Measurements from ENCODE around the gene ACTR3.

The ACTR3 gene

DNA sequence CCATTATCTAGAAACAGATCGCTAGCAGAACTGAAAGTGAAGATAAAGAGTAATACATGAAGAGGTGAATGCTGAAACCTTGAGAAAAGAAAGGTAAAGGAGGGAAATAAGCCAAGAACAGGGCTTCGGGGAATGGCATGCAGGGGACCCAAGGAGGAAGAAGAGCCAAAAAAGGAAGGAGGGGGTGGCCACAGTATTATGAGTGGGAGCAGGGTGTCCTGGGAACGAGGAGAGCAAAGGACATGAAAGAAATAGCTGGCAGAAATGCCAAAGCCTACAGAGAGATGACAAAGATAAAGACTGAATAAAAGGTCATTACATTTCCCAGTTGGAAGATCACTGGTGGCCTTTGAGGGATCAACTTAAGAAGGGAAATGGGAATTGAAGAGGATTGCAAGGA lies 82.9 kb downstream of the ACTR3 start:
- no peaks in the 10 kb centered on the region for H3K27me3 ChIP-seq (ENCODE audit: low read depth, low read length)
- H3K9me3 ChIP-seq (ENCODE audit: control insufficient read depth in 1 of 2, low read length in 2 of 2): no peaks in the 10 kb centered on the region
- H3K27ac ChIP-seq (ENCODE audit: low read length): no peak overlapping the region
- no peaks in the 10 kb centered on the region for H3K4me1 ChIP-seq (ENCODE audit: control insufficient read depth in 1 of 2, insufficient read depth in 2 of 2, low read length in 2 of 2)
- peaks cover 3 to 8% of the 10 kb centered on the region in 2 donors for H3K36me3 ChIP-seq (ENCODE audit: control insufficient read depth in 1 of 2, insufficient read depth in 2 of 2, low read length in 2 of 2)
- no peak overlapping the region for H3K4me3 ChIP-seq (ENCODE audit: low read depth in 1 of 2, low read length in 2 of 2)

DNA sequence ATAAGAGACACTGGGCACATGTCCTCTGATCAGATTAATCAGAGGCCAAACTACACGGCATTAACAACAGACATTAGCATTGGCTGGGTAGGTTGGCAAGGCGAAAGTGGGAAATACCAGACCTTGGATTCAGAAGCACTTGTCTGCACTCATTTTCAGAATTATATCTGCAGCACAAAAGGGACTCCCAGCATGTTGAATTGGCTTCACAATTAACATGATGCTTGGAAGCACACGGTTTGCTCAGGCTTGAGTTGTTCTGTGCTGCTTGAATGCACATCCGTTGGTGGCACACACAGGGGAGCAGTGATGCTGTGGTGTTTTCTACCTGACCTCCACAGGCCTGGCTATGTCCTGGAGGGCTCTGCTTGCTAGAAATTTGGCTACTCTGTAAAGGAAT lies 83.9 kb downstream of the ACTR3 start:
- Histone ChIP-seq H3K36me3 (ENCODE audit: control insufficient read depth in 1 of 2, insufficient read depth in 2 of 2, low read length in 2 of 2) (peaks cover 3 to 8% of the 10 kb centered on the region in 2 donors), H3K27me3 (ENCODE audit: low read depth, low read length) (no peaks in the 10 kb centered on the region), H3K9me3 (ENCODE audit: control insufficient read depth in 1 of 2, low read length in 2 of 2) (no peaks in the 10 kb centered on the region), H3K27ac (ENCODE audit: low read length) (no peak overlapping the region), H3K4me3 (ENCODE audit: low read depth in 1 of 2, low read length in 2 of 2) (no peak overlapping the region), H3K4me1 (ENCODE audit: control insufficient read depth in 1 of 2, insufficient read depth in 2 of 2, low read length in 2 of 2) (no peaks in the 10 kb centered on the region)

DNA sequence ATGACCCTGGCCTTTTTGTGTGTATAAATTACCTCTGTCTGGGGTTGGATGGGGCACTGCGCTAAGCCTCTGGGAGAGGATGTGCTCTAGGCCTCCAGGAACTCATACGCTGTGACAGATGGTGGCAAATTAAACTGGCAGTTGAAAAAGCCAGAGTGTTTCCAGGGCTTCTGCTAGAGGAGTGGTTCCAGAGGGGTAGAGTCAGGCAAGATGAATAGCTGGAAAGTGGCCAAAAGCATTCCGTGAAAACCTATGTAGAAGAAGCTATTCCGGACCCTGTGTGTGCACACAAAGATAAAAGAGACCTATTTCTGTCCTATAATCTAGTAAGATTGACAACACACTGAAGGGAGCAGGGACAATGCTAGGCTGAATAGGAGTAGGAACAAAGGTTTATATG lies 84.8 kb downstream of the ACTR3 start:
- H3K27ac ChIP-seq (ENCODE audit: low read length): no peak overlapping the region
- H3K36me3 ChIP-seq (ENCODE audit: control insufficient read depth in 1 of 2, insufficient read depth in 2 of 2, low read length in 2 of 2): peaks cover 3 to 8% of the 10 kb centered on the region in 2 donors
- no peaks in the 10 kb centered on the region for H3K9me3 ChIP-seq (ENCODE audit: control insufficient read depth in 1 of 2, low read length in 2 of 2)
- H3K4me3 ChIP-seq (ENCODE audit: low read depth in 1 of 2, low read length in 2 of 2): no peak overlapping the region
- H3K4me1 ChIP-seq (ENCODE audit: control insufficient read depth in 1 of 2, insufficient read depth in 2 of 2, low read length in 2 of 2): no peaks in the 10 kb centered on the region
- no peaks in the 10 kb centered on the region for H3K27me3 ChIP-seq (ENCODE audit: low read depth, low read length)

DNA sequence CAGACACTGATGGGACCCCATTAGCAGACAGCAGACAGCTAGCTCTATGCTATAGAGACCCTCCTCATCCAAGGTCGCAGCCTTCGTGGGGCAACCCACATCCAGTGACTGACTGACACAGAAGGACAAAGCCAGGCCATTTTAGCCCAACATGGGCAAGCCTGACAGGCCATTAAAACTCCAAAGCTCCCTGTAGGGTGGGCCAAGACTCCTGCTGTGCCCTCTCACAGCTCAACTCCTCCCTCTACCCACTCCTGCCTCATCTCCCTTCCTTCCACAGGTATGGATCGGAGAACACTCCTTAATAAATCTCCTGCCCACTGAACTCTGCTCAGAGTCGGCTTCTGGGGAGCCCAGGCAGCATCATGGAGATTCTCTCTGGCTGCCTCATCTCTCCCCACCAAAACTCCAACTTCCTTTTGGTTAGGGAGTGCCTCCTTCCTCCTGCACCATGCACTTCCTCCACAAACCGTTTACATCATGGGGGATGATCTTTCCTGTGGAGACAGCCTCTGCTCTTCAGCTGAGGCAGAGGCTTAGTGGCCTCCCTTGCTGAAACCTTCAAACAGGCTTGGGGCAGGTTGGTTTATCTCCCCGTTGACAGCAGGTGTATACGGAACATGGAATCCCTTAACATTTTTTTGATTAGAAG lies 86.5 kb downstream of the ACTR3 start:
- Histone ChIP-seq H3K36me3 (ENCODE audit: control insufficient read depth in 1 of 2, insufficient read depth in 2 of 2, low read length in 2 of 2) (peaks cover 3 to 8% of the 10 kb centered on the region in 2 donors), H3K27ac (ENCODE audit: low read length) (no peak overlapping the region), H3K27me3 (ENCODE audit: low read depth, low read length) (no peaks in the 10 kb centered on the region), H3K4me3 (ENCODE audit: low read depth in 1 of 2, low read length in 2 of 2) (no peak overlapping the region), H3K4me1 (ENCODE audit: control insufficient read depth in 1 of 2, insufficient read depth in 2 of 2, low read length in 2 of 2) (no peaks in the 10 kb centered on the region), H3K9me3 (ENCODE audit: control insufficient read depth in 1 of 2, low read length in 2 of 2) (no peaks in the 10 kb centered on the region)

DNA sequence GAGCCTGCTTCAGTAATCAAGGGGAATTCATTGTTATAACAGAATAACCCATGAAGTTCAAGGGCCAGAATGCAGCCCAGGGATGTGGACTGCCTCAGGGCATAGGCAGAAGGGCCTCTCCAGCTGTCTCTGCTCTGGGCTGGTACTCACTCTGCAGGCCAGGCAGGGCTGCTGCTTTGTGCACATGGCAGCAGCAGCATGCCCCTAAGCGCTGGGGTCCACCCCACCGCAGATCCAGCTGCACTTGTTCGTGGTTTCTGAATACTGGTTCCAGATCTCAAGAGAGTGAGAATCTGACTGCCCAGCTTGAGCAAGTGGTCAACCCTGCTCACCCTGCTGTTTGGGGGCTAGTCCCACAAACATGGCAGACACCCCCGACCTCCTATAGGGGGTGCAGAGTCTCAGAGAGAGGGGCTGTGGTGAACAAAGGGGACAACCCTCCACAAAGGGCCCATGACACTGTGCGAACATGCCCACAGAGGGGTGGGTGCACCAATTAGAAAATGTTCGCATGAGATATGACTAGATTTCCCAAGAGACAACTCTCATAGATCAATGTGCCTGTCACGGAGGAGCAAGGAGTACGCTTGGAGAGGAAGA lies 87.3 kb downstream of the ACTR3 start:
- H3K4me1 ChIP-seq (ENCODE audit: control insufficient read depth in 1 of 2, insufficient read depth in 2 of 2, low read length in 2 of 2): no peaks in the 10 kb centered on the region
- no peaks in the 10 kb centered on the region for H3K27me3 ChIP-seq (ENCODE audit: low read depth, low read length)
- H3K36me3 ChIP-seq (ENCODE audit: control insufficient read depth in 1 of 2, insufficient read depth in 2 of 2, low read length in 2 of 2): peaks cover 3 to 8% of the 10 kb centered on the region in 2 donors
- no peaks in the 10 kb centered on the region for H3K9me3 ChIP-seq (ENCODE audit: control insufficient read depth in 1 of 2, low read length in 2 of 2)
- H3K4me3 ChIP-seq (ENCODE audit: low read depth in 1 of 2, low read length in 2 of 2): no peak overlapping the region
- no peak overlapping the region for H3K27ac ChIP-seq (ENCODE audit: low read length)

DNA sequence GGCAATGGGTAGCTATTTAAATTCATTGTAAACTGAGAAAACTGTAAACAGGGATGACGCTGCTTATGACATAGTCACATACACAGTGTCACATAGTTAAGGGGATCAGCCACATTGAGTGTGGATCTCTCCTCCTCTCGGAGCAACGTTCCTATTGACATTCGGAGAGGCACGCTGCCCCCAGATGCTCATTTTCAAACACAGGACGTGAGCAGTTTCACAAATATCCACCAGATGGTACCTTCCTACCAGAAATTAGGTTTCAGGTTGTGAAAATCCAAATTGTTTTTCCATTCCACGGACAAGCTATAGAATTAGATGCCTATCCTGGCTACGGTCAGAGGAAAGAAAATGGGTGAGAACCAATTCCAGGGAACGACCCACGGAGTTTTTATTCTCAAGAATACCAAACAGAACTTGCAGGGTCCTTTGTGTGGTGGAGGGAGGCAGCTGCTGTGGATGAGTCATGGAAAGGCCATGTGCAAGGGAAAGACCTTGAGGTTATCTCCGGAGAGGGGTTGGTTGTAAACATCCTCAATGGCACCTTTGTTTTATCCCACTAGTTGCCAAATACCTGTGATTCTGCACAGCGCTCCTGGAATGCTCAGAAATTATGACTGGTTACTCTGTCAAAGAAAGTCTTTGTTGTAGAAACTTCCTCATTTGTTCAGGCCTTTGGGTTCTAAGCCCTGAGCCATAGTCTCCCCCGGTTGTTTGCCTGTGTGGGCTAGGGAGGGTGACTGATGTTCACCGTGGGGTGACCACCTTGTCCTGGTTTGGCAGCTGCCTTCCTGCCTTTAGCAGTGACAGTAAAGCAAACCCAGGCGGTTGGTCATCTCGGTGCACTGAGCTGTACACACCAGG lies 88.0 kb downstream of the ACTR3 start:
- no peak overlapping the region for H3K4me3 ChIP-seq (ENCODE audit: low read depth in 1 of 2, low read length in 2 of 2)

DNA sequence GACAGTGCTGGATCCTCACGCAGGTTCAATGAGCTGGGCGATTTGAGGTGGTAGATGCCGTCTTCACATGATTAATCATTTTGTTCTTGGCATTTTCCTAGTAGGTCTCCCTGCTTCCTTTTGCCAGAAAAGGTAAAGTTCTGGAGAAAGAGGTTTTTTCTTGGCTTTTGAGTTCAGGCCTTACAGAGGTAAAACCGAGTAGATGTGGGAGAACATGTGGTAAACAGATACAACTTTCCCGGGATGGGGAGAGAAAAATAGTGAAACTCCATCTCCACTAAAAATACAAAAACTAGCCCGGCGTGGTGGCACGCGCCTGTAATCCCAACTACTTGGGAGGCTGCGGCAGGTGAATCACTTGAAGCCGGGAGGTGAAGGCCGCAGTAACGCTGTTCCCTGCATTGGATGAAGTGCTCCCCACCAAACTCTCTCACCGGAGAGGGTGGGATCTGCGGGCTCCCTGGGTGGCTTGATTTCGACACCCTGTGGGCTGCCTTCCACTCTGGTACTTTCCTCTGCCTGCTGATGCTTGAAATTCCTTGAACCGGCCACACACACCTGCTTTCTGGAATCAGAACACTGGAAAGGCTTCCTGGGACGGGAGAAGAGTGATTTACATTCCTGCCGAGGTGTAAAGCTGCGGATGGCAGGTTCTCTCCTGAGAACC lies 88.8 kb downstream of the ACTR3 start:
- Histone ChIP-seq H3K27ac (ENCODE audit: low read length) (no peak overlapping the region), H3K36me3 (ENCODE audit: control insufficient read depth in 1 of 2, insufficient read depth in 2 of 2, low read length in 2 of 2) (peaks cover 3 to 8% of the 10 kb centered on the region in 2 donors), H3K27me3 (ENCODE audit: low read depth, low read length) (no peaks in the 10 kb centered on the region), H3K4me1 (ENCODE audit: control insufficient read depth in 1 of 2, insufficient read depth in 2 of 2, low read length in 2 of 2) (no peaks in the 10 kb centered on the region), H3K4me3 (ENCODE audit: low read depth in 1 of 2, low read length in 2 of 2) (no peak overlapping the region), H3K9me3 (ENCODE audit: control insufficient read depth in 1 of 2, low read length in 2 of 2) (no peaks in the 10 kb centered on the region)

More for the DNA sequence above, 88.0 kb downstream of the ACTR3 start:
- H3K4me1 ChIP-seq (ENCODE audit: control insufficient read depth in 1 of 2, insufficient read depth in 2 of 2, low read length in 2 of 2): no peaks in the 10 kb centered on the region
- H3K36me3 ChIP-seq (ENCODE audit: control insufficient read depth in 1 of 2, insufficient read depth in 2 of 2, low read length in 2 of 2): peaks cover 3 to 8% of the 10 kb centered on the region in 2 donors
- no peak overlapping the region for H3K27ac ChIP-seq (ENCODE audit: low read length)
- H3K9me3 ChIP-seq (ENCODE audit: control insufficient read depth in 1 of 2, low read length in 2 of 2): no peaks in the 10 kb centered on the region
- no peaks in the 10 kb centered on the region for H3K27me3 ChIP-seq (ENCODE audit: low read depth, low read length)

DNA sequence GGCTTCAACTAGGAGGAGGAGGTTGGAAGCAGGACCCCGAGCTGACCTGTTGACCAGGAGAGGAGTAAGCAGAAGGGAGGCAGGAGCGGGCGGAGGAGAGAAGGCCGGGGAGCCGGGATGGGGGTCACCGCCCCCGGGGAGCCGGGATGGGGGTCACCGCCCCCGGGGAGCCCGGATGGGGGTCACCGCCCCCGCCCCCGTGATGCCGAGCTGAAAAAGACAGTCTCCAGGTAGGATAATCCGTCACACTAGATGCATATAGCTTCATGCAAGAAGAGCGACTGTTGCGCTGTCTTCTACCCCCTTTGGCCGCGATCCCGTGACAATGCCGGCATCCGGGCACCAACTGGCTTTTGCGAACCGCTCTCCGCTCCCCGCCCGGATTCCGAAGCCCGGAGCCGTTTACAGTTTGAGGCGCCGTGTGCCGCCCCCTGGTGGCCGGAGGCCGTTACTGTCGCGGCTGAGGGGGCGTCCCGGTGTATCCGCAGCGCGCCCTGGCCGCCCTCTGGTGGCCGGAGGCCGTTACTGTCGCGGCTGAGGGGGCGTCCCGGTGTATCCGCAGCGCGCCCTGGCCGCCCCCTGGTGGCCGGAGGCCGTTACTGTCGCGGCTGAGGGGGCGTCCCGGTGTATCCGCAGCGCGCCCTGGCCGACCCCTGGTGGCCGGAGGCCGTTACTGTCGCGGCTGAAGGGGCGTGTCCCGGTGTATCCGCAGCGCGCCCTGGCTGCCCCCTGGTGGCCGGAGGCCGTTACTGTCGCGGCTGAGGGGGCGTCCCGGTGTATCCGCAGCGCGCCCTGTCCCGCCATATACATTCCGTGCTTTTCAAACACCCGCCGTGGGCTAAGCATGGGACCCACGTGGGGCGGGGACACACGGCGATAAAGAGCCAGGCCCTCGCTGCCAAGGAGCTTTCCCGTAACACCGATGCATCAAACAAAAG lies 89.6 kb downstream of the ACTR3 start:
- H3K4me1 ChIP-seq (ENCODE audit: control insufficient read depth in 1 of 2, insufficient read depth in 2 of 2, low read length in 2 of 2): no peaks in the 10 kb centered on the region

DNA sequence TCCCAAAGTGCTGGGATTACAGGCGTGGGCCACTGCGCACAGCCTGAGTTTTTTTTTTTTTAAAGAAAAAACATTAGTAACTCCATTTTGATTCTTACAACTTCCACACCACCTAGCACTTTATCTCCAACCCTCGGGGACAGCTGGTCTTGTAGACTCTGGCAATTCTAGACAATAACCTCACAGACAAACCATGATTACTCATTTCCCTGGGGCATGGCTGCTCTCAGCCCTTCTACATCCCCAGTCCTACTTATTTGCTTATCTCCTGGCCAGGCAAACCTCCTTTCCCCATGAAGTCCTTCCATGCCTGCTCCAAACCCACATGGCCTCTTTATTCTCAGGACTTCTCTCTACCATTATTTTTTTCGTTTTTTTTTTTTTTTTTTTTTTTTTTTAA lies 91.1 kb downstream of the ACTR3 start:
- no peak overlapping the region for H3K4me3 ChIP-seq (ENCODE audit: low read depth in 1 of 2, low read length in 2 of 2)
- H3K27ac ChIP-seq (ENCODE audit: low read length): no peak overlapping the region
- H3K27me3 ChIP-seq (ENCODE audit: low read depth, low read length): no peaks in the 10 kb centered on the region
- no peaks in the 10 kb centered on the region for H3K9me3 ChIP-seq (ENCODE audit: control insufficient read depth in 1 of 2, low read length in 2 of 2)
- H3K36me3 ChIP-seq (ENCODE audit: control insufficient read depth in 1 of 2, insufficient read depth in 2 of 2, low read length in 2 of 2): peaks cover 0 to 3% of the 10 kb centered on the region in 2 donors
- no peaks in the 10 kb centered on the region for H3K4me1 ChIP-seq (ENCODE audit: control insufficient read depth in 1 of 2, insufficient read depth in 2 of 2, low read length in 2 of 2)

More for the DNA sequence above, 89.6 kb downstream of the ACTR3 start:
- H3K4me3 ChIP-seq (ENCODE audit: low read depth in 1 of 2, low read length in 2 of 2): no peak overlapping the region
- H3K36me3 ChIP-seq (ENCODE audit: control insufficient read depth in 1 of 2, insufficient read depth in 2 of 2, low read length in 2 of 2): peaks cover 3 to 8% of the 10 kb centered on the region in 2 donors
- no peak overlapping the region for H3K27ac ChIP-seq (ENCODE audit: low read length)
- no peaks in the 10 kb centered on the region for H3K9me3 ChIP-seq (ENCODE audit: control insufficient read depth in 1 of 2, low read length in 2 of 2)
- no peaks in the 10 kb centered on the region for H3K27me3 ChIP-seq (ENCODE audit: low read depth, low read length)

DNA sequence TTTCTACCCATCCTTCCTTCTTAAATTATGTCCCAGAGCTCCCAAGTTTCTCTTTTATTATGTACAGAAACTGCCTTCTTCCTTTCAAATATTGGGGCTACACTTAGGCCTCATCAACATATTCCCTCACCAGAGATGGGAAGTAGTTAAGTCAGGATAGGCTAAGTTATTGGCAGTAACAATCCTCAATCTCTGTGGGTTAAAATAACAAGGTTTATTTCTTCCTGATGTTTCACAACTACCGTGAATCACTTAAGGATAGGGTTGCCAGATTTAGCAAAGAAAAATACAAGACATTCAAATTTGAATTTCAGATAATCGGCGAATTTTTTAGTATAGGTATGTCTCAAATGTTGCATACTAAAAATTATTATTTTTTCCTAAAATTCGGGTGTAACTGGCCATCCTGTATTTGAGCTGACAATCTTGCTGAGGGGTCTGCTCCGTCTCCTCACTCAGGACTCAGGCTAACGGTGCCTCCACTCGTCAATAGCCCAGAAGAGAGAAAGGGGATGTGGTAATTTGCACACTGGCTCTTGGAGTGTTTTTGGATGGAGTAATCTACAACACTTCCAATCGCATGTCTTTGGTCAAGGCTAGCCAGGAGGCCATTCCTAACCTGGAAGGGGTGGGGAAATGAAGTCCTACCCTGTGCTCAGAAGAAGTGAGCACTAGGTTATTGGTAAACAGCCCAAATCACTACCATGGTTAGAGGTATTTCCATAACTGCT lies 91.7 kb downstream of the ACTR3 start:
- H3K27me3 ChIP-seq (ENCODE audit: low read depth, low read length): no peaks in the 10 kb centered on the region
- H3K4me3 ChIP-seq (ENCODE audit: low read depth in 1 of 2, low read length in 2 of 2): no peak overlapping the region
- no peaks in the 10 kb centered on the region for H3K4me1 ChIP-seq (ENCODE audit: control insufficient read depth in 1 of 2, insufficient read depth in 2 of 2, low read length in 2 of 2)
- no peak overlapping the region for H3K27ac ChIP-seq (ENCODE audit: low read length)
- no peaks in the 10 kb centered on the region for H3K36me3 ChIP-seq (ENCODE audit: control insufficient read depth in 1 of 2, insufficient read depth in 2 of 2, low read length in 2 of 2)
- H3K9me3 ChIP-seq (ENCODE audit: control insufficient read depth in 1 of 2, low read length in 2 of 2): no peaks in the 10 kb centered on the region

Data from muscle layer of duodenum (tissue), 2 donors.